GM21786 (cell line): ENCODE data around the gene NKAPD1.
"Not testable (repeated sequence)": the region's sequence is repeated elsewhere in the genome, so short reads cannot be mapped to it uniquely, and the experiment has no call there.

ENCODE experiments used
- ATAC-seq: cut with Tn5 transposase; IDR thresholded peaks from one replicate; pipeline ENCODE4 v1.9.1; 2021; ENCODE audit not compliant: unreplicated experiment

Gene NKAPD1, protein sequence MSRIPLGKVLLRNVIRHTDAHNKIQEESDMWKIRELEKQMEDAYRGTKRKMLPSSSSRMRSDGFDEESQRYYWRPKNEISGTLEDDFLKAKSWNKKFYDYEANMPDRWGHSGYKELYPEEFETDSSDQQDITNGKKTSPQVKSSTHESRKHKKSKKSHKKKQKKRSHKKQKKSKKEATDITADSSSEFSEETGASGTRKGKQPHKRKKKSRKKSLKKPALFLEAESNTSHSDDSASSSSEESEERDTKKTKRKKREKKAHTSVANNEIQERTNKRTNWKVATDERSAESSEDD

DNA sequence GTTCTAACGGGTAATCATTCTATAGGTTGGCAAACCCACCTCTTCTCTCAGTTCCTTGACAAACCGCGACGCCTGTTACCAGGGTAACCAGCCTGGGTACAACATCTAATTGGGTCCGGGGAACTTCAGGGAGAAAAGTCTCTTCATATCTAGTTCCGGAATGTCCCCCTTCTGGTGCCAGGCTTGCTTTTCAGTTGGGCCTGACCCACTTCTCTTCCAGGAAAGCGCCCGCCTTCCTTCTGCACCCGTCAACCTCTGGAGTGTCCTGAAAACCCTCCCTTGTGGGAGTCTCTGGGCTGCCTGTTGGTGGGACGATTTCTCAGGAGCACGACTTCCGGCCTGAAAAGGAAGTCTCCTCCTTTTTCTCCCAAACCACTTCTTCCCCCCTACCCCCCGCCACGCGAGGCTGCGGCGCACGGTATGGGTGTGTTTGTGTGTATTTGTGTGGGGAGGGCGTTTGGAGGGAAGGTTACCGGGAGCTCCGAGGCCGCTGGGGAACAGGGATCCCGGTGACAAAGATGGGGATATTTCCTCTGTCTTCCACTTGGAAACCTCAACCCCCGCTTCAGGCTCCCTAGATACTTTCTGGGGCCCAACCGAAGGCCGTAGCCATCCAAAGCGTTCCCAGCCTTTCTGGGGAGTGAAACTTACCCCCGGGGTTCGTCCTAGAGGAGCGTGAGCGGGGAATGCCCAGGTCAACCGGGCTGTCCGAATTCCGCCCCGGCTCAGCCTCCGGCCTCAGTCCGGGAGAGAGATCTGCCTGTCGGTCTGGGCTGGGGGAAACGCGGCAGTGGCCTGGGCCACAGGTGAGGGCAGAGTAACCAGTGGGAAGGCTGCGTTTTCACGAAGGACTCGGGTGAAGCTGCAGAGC, at the start of gene NKAPD1, which contains the start of gene PIH1D2:
TSS of gene NKAPD1 (plus strand) at position 359 of the 871 bp plus-strand sequence. CDS start 1,276 bp downstream, outside the sequence.
TSS of gene PIH1D2 (minus strand) at position 77 of the 871 bp plus-strand sequence. CDS start 843 bp downstream, outside the sequence.
- ATAC-seq, result peak; percentile 86

DNA sequence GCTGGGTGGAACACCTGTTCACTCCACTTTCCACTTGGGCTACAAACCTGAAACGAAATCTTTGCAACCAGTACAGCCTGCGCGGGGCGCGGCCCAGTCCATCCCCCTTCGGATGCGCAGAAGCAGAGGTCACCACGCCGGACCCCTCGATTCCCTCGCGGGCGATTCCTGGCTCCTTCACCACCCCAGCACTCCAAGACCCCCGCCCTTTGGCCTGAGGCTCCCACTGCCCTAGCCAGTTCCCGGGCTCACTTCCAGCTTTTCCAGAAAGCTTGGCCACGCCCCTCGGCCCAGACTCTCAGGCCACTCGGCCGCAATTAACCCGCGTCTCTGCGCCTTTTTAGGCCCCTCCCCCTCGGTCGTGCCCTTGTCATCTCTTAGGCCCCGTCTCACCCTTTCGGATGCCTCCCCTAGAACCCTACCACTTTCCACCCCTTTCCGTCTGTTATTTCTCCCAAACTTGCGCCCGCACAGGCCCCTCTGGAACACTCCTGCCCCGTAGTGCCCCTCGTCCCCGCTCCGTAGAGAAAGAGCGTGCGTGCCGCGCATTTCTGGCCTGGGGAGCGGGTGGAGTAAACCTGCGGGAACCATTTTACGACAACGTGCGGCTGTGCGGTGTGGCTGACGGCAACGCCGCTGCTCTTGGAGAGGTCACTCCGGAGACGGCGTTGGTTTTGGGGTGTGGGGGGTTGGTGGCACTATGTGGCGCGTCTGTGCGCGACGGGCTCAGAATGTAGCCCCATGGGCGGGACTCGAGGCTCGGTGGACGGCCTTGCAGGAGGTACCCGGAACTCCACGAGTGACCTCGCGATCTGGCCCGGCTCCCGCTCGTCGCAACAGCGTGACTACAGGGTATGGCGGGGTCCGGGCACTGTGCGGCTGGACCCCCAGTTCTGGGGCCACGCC, 49.1 kb upstream of the NKAPD1 start, which contains the start of gene DLAT:
TSS of gene DLAT (plus strand) at position 636 of the 906 bp plus-strand sequence. CDS start at position 701, 65 bp downstream.
- peak; percentile 63 for ATAC-seq

DNA sequence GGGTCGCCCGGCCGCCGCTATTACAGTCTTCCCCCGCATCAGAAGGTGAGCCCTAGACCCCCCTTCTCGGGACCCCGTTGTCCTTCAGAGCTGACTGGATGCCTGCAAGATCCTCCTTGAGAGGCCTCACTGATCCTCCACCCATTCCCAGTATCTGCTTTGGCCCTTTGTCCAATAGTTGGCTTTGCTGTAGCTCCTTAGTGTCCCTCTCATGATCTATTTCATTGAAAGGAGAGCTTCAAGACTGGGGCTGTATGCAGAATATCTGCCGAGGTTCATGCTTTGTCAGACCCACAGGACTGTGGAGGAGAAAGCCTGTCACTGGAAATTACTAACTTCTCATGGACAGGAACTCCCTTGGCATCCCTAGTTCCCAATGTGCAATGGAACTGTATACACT, 48.4 kb upstream of the NKAPD1 start:
- ATAC-seq, result no peak

DNA sequence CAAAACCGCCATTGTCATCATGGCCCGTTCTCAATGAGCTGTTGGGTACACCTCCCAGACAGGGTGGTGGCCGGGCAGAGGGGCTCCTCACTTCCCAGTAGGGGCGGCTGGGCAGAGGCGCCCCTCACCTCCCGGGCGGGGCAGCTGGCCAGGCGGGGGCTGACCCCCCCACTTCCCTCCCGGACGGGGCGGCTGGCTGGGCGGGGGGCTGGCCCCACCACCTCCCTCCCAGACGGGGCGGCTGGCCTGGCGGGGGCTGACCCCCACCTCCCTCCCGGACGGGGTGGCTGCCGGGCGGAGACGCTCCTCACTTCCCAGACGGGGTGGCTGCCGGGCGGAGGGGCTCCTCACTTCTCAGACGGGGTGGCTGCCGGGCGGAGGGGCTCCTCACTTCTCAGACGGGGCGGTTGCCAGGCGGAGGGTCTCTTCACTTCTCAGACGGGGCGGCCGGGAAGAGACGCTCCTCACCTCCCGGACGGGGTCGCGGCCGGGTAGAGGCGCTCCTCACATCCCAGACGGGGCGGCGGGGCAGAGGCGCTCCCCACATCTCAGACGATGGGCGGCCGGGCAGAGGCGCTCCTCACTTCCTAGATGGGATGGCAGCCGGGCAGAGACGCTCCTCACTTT, 47.2 kb upstream of the NKAPD1 start:
- ATAC-seq, result not testable (repeated sequence)

DNA sequence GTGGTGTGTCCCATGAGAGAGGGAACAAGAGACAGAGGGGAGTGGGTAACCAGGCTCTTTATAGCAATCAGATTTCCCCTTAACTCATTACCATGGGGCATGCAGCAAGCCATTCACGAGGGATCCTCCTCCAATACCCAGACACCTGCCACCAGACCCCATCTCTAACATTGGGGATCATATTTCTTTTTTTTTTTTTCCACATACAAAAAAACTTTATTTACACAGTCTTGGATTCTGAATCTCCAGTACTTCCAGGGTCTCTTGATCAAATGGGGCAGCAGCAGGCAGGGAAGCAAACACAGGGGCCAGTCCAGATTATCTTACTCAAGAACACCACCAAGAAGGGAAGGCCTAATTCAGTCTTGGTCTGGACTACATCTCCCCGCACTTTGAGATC, 44.6 kb upstream of the NKAPD1 start:
- ATAC-seq, result no peak

DNA sequence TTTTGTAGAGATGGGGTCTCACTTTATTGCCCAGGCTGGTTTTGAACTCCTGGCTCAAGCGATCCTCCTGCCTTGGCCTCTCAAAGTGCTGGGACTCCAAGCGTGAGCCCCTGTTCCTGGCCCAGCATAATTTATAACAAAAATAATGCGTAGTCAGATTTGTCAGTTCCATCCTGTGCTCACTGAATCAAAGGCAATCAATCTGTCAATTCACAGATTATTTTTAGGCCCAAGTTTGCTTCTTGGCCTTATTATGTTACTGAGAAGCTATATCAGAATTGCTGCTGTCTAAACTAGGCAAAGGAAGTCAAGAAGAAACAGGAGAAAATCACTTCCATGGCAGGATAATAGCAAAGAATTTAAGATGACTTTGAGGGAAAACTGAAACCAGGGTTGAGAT, 40.2 kb upstream of the NKAPD1 start:
- no peak for ATAC-seq

DNA sequence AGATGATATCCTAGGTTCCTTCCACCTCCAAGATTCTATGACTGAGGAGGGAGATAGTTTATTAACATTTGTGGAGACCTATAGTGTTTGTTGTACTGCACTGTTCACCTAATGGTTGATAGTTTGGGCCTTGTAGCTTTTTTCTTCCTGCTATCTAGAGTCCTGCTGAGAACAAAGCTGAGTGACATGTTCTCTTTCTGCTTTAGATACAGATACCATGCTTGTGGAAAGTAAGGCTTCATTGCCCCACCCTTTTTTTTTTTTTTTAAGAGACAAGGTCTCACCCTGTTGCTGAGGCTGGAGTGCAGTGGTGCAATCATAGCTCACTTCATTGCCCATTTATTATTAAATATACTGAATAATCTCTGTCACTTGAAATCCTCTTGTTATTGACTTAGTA, 36.6 kb upstream of the NKAPD1 start:
- no peak for ATAC-seq

DNA sequence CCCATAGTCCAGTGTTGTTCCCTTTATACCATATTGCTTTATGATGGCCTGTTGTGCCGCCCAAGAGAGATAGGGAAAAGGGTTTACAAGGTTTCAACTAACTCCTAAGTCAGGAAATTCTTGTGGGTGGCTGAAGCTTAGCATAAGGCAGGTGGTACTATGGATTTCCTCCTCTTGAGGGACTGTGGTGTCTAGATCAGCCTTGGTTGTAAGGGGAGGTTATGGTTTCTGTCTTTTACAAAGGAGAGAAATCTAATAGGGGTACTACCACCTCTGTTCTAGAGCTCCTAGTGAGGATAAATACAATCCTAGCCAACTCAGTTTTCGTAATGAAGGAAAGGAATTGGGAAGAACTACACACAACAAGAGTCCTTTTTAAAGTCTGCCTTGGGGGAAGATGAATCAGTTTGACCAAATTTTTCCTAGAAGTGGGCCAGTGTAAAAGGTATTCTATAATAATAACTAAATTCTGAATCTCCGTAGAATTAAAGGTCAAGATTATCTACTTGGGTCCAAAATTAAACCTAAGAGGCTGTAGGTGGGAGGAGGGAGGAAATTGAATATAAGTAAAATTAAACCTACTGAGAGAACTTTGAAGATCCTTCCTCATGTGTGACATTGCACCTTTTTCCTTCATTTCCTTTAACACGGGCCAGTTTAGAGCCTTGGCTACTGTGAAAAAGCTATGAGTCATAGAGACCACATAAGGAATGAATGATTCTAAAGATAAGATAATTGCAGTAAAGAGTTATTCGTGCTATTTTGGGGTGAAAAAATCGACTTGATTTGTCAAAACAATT, 31.7 kb upstream of the NKAPD1 start:
- no peak for ATAC-seq

DNA sequence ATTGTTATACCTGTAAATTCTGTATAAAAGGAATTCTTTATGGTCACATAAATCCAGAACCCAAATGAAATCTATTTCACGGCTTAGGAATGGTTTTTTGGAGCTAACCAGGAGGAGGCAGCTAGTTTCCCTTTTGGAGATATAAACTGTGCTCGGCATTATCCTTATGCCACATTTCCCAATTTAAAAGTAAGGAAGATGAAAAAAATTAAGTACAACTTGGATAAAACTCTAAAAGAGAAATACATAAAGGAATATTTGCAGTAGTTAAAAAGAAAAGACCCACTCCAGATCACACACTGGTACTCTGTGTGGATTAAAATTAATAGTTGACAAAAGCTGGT, 31.2 kb upstream of the NKAPD1 start:
- ATAC-seq, result no peak

DNA sequence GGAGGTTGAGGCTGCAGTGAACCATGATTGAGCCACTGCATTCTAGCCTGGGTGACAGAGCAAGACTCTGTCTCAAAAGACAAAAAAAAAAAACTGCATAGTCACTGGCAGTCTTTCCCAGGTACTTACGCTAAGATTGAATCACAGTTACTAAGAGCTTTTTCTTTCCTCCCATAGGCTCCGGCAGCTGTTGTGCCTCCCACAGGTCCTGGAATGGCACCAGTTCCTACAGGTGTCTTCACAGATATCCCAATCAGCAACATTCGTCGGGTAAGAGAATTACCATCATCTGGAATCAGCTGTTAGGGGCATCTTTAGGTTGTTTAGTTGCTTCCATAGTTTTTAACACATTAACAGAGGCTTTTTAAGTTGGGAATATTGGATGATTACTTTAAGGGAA, 29.1 kb upstream of the NKAPD1 start:
- ATAC-seq, result no peak

DNA sequence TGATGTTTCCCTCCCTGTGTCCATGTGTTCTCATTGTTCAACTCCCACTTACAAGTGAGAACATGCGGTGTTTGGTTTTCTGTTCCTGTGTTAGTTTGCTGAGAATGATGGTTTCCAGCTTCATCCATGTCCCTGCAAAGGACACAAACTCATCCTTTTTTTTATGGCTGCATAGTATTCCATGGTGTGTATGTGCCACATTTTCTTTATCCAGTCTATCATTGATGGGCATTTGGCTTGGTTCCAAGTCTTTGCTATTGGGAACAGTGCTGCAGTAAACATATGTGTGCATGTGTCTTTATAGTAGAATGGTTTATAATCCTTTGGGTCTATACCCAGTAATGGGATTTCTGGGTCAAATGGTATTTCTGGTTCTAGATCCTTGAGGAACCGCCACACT, 27.5 kb upstream of the NKAPD1 start:
- not testable (repeated sequence) for ATAC-seq

DNA sequence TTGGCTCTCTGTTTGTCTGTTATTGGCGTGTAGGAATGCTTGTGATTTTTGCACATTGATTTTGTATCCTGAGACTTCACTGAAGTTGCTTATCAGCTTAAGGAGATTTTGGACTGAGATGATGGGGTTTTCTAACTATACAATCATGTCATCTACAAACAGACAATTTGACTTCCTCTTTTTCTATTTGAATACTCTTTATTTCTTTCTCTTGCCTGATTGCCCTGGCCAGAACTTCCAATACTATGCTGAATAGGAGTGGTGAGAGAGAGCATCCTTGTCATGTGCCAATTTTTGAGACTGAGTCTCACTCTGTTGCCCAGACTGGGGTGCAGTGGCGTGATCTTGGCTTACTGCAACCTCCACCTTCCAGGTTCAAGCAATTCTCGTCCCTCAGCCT, 25.8 kb upstream of the NKAPD1 start:
- not testable (repeated sequence) for ATAC-seq

DNA sequence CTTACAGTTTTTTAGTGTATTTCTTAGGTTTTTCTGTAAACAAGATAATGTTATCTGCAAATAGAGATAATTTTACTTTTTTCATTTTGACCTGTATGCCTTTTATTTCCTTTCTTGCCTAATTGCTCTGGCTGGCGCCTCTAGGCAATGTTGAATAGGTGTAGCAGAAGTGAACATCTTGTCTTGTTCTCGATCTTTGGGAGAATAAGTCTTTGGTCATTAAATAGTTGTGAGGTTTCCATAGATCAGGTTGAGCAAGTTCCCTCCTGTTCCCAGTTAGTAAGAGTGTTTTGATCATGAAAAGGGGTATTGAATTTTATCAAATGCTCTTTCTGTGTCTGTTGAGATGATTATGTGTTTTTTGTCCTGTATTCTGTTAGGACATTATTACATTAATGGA, 24.3 kb upstream of the NKAPD1 start:
- ATAC-seq, result no peak

DNA sequence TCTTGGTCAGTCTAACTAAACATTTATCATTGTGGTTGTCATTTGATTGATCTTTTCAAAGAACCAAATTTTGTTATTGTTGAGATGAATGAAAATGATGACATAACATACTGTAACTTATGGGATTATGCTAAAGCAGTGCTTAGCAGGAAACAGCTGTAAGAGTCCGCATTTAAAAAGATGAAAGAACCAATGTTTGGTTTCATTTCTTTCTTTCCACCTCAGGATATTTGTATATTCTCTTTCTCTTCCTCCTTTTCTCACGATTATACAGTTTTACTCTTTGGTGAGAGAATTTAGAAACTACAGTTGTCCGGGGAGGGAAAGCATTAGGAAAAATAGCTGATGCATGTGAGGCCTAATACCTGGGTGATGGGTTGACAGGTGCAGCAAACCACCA, 23.4 kb upstream of the NKAPD1 start:
- peak; percentile 77 for ATAC-seq

DNA sequence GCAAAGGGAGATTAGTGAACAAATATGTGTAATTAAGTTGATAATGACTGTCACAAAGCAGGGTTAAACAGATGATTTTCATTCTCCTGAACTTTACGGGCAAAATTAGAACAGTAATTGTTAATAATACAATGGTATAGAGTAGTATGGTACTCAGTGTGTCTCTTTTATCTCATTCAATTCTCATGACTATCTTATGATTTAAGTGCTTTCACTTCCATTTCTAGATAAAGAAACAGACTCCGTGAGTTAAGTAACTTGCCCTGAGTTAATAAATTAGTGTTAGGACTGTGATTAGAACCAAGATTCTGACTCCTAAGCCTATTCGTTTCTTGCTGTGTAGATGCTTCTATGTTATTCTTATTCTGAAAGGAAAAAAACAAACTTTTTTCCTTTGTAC, 22.3 kb upstream of the NKAPD1 start:
- ATAC-seq, result no peak

DNA sequence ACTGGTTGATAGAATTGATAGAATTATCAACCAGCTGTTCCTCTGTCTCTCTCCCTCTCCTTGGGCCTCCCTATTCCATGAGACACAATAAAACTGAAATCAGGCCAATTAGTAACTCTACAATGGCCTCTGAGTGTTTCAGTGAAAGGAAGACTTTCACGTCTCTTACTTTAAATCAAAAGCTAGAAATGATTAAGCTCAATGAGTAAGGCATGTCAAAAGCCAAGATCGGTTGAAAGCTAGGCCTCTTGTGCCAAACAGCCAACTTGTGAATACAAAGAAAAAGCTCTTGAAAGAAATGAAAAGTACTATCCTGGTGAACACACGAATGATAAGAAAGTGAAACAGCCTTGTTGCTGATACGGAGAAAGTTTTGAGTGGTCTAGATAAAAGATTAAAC, 16.9 kb upstream of the NKAPD1 start:
- no peak for ATAC-seq

DNA sequence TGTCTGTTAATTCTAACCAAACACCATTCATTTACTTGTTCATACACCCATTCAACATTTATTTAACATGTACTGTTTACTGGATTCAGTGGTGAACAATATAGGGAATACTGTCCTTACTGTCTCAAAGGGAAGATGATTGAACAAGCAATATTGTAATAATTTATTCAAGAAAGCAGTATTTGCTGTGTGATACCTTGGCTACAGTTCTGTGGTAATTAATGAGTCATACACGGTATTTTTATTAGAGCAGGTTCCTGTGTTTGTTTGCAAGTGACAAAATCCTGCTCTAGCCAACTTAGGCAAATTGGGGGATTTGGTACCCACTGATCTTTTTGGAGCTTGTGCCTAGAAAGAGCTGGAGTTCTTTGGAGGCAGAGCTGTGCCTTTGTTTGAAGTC, 16.0 kb upstream of the NKAPD1 start:
- ATAC-seq, result no peak

DNA sequence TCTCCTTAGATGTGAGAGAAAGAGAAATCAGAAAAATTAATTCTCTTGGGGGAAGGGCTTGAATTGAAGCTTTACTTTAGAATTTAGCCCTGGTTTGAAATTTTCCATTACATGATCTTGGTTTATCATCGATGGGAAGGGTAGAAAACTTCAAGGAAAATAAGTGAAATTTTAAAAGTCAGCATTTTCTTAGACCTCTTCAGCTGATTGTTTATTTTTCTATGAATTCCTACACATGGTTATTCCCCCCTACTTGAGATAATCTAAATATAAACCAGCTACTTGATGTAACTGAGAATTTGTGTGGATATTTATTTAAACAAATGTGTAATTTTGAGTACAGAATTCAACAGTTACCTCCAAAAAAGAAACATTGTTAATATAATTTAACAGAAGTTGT, 11.2 kb upstream of the NKAPD1 start:
- no peak for ATAC-seq

DNA sequence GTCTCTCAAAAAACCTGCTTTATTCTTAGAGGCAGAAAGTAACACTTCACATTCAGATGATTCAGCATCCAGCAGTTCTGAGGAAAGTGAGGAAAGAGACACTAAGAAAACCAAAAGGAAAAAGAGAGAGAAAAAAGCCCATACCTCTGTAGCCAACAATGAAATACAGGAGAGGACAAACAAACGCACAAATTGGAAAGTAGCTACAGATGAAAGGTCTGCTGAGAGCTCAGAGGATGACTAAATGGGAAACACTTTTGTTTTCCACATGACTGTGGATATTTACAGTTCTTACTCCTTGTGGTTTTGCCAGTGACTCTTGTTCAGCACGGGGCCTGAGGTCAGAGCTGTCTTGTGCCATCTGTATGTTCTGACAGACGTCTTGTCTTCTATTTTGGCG, 8.6 kb downstream of the NKAPD1 start:
- ATAC-seq, result no peak
